GM21423 (cell line): ENCODE results near the gene ATP6V0B.

ENCODE experiments used
- ATAC-seq: cut with Tn5 transposase; IDR thresholded peaks from one replicate; pipeline ENCODE4 v1.9.1; 2021; ENCODE audit warnings: mild to moderate bottlenecking, moderate library complexity; ENCODE audit not compliant: unreplicated experiment

The ATP6V0B gene

DNA sequence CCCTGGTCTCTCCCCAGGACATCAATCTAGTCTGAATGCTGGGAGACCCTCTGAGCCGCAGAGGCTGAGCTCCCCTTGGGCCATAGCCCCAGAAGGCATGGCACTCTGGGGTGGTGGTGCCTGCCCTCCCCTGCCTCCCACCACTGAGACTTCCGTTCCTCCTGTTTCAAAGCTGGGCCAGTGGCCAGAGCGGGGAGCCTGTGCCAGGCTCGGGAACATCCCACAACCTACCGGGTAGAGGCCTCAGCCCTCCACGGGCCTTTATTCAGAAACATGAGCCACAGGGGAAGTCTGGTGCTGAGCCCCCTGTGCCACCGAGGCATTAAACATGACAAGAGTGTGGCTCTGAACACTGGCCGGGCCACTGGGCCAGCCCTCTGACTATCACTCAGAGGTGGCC lies 24.7 kb downstream of the ATP6V0B start:
- no peak for ATAC-seq

DNA sequence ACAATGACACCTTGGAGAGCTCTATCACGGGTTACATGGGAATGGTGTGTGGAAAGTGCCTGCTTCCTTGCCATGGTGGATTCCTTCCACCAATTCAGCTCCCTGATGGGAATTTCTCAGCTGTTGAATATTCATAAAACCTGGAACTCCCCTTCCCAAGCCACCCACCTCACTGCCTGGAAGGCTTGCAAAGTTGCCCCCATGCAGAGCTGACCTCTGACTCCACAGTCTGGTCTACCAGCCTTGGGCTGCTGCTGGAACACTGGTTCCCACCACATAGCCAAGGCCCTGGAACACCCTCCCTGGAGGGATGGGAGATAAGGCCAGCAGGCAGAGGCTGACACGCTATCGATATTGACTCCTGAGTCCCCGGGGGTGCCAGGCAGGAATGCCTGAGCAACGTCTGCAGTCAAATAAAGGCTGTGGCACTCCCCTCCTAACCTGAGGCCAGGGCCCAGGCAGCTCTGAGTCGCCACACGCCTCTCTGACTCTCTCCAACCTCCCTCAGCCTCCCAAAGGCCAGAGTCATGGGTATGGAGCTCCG lies 25.4 kb downstream of the ATP6V0B start:
- no peak for ATAC-seq

DNA sequence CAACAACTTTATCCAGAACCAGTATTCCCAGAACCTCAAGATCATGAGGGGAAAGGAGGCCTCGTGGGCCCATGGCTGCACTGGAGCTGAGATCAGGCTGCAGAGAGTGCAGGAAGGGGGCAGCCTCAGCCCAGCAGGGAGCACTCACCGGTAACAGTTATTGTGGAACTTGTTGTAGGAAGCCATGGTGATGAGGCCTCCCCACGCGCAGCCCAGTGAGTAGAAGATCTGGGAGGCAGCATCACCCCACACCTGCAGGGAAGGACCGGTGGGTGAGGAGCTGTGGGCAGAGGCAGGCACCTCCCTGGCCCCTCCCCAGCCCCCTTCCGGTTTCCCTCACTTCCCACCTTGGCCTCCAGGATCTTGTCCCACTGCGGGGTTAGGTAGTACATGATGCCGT lies 27.4 kb downstream of the ATP6V0B start:
- ATAC-seq, result no peak

DNA sequence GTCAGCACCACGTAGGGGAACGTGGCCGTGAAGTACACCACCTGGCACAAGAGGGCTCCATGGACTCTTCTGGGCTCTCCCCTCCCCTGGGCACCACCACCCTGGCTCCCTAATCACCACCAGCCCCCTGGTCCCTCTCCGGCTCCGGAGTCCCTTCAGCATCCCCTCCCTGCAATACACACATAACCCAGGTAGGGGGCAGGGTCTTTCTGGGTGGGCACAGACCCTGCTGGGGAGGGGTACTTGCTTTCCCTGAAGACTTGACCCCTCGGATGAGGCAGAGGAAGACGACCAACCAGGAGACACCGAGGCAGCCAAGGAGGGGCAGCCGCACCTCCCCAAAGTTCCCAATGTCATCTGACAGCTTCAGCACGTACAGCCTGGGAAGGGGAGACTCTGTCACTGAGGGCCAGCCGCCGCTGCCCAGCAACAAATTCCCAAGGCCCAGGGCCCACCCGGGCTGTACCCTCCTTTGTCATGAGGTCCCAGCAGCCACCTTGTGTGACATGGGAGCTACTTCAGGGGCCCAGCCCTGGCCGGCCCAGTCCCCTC lies 27.9 kb downstream of the ATP6V0B start:
- ATAC-seq, result no peak

DNA sequence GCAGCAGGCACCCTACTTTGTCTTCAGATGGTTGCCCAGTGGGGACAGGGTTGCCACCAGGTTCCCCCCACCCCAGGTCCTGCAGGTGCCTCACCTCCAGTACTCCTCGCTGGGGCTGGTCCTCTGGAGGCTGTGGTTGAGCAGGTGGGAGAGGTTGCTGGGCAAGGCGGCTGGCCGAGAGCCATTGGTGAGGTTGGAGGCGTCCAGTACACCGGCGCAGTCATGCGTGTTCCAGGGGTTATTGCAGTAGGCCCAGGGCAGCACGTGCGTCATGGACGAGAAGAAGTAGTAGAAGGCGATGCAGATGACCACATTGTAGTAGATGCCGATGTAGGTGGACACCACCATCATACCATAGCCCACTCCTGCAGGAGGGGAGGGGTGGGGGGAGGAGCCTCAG lies 33.5 kb downstream of the ATP6V0B start:
- no peak for ATAC-seq

DNA sequence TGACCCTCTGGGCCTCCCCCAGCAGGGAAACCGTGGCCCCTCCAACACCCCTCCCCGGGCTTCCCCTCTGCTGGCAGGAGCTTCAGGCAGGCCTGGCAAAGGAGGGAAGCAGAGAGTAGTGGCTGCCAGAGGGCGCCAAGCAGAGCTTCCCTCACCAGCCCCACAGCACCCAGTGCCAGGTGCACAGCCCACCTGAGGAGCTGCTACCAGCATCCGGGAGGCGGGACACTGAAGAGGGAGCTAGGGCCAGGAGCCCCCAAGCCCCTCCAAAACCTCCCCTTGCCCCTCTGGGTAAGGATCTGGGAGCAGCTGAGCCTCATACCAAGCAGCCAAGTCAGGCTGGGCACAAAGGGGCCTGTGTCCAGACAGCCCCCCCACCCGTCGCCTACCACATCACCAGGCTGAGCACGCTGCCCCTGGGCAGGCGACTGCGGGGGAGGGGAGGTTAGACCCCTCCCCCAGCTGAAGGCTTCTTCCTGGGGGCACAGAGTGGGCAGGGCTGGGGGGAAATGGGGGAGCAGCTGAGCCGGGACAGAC lies 36.2 kb downstream of the ATP6V0B start:
- no peak for ATAC-seq

DNA sequence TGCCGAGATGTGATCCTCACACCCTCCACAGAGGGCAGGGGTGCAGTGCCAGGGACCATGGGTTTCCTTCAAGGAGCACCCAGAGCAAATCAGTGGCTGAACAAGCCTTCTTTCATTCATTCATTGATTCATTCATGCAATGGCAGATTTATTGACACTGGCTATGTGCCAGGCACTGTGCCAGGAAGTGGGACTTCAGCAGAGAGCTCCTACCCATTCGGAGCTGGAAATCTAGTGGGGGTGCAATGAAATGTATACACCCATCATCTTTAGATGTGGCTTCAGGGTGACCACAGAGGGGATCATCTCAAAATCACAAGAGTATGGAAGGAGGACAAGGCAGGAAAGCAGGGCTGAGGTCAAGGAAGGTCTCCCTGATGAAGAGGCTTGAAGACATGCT lies 37.6 kb downstream of the ATP6V0B start:
- no peak for ATAC-seq

DNA sequence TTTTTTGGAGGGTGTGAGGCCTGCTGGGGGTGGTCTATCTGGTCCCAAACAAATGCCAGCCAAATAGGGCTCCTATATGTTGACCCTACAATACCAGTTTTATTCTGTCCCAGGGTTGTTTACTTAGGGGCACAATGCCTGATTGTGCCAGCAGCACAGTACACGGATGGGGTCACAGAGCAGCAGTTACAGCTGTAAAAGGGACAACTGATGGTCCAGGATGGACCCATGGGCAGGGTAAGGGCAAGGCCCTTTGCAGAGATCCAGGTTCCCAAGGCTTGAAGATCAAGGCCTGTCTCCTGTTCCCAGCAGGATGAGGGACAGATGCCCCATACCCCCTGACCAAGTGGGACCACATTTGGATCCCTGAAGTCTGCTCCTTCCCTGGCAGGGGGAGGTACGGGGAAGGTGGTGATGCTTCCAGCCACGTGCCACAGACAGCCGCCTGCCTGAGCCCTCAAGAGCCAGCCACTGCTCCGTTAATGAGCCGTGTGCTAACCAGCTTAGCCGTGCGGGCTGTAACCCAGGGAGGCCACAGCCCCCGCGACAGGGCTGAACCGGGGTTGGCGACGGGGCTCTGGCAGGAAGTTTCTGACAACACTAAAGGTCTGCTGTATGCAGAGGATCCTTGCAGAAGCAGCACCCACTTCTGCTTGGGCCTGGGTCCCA lies 38.3 kb downstream of the ATP6V0B start:
- no peak for ATAC-seq

DNA sequence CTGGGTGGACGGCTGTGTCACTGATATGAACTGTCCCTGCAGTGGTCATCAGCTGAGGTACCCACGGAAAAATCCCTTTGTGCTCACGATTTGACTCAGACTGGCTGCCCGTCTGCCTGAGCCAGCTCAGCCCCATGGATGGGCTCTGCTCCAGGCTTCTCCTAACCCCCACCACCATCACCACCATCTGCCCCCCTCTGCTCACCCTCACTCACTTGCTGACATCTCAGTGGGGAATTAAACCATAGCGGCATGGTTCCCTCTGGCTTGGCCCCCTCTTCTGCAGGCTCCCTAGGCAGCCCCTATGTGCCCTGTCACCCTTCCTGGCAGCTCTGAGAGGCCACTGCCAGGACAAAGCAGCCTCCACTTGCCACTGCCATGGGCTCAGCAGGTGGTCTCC lies 39.2 kb downstream of the ATP6V0B start:
- no peak for ATAC-seq

DNA sequence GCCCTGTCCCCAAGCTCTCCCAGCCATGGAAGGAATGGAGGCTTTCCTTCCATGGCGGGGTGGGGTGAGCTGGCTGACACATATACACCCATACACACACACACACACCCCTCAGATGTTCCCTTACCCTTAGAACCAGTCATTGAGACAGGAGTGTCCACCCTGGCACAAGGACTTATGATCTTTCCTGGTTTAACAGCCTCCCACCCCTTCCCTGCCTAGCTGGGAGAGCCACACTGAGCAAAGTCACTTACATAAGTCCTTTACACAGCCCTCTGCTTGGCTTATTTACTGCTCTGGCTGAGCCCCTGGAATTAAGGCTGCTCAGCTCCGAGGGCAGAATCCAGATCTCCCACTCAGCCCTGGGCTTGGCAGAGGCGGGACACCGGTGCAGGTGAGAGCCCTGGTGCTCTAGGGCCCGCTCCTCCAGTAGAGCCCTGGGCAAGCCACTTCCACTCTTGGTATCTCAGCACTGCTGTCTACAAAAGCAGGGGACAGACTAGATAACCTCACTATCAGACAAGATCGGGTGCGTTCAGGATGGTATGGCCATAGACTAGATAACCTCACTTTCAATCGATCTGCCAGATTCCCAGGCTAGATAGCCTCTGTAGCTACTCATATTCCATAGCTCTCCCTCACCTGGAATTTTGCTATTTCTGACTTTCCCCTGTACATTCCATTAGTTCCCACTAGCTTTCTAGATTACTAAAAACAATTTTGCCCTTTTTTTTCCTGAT lies 39.8 kb downstream of the ATP6V0B start:
- no peak for ATAC-seq

DNA sequence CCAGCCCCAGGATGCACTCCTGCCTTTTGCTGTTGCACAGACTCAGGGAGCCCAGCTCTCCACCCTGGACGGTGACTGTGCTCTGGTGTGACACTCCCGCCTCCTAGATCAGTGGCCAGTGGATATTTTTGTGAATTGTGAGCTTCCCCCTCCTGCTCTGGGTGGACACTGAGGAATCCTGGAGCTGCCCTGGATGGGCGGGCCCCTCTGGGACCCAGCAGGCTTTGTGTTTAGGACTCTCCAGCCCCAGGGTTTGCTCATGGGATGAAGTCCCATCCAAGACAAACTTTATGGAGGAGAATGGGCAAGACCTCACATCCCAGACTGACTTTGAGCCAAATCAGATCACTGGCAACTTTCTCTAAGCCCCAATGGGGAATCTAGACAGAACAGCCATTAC lies 40.4 kb downstream of the ATP6V0B start:
- ATAC-seq, result no peak

DNA sequence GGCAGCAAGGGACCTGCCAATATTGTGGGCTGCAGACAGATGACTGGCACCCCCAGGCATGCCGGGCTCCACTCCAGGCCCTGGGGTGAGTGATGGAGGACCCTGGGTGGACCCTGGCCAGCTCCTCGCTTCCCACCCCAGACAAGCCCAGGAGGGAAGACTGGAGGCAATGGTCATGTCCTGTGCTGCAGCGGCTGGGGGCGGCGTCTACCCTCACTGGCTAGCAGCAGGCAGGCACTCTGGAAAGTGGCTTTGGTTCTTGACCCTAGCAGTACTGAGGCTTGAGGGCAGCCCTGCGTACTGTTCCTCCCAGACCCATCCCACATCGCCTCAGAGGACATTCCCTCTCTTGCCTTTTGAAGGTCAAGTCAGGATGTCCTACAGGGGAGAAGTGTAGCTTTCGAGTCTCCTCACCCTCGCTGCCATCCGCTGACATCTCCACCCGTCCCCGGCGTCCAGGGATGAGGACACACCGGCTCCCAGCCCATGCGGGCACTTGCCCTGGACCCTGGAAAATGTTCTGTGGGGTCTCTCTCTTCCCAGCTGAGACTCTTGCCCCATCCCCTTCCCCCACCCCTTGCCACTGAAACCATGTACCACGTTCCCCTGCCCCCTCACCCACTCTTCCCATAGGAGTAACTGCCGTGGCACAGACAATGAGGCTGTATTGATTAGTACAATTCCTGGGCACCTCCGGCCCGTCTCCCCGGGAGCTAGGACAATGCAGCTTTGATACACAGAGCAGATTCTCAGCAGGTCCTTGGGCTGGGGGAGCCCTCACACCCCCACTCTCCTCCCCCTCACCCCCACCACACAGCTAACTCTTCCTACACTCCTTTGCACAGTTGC lies 41.5 kb downstream of the ATP6V0B start:
- no peak for ATAC-seq

DNA sequence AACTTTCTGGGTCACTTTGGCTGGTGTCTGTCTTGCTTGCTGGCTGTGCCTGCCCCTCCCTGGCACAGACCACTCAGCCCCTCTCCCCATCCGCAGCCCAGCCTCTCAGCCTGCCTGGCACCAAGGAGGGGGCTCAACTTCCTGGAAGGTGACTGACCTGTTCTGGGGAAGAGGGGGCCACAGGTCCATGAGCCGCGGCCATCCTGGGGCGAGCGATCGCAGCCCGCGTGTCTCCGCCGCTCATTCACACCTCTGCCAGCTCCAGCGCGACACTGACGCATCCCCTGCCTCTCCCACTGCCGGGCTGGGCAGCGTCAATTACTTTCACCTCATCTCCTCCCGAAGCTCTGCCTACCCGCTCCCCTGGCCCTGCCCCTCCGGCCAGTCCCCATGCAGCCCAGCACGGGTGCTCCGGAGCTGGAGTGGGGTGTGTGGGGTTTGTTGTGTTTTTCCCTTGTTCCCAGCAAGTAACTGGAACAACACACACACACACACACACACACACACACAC lies 42.2 kb downstream of the ATP6V0B start:
- no peak for ATAC-seq

DNA sequence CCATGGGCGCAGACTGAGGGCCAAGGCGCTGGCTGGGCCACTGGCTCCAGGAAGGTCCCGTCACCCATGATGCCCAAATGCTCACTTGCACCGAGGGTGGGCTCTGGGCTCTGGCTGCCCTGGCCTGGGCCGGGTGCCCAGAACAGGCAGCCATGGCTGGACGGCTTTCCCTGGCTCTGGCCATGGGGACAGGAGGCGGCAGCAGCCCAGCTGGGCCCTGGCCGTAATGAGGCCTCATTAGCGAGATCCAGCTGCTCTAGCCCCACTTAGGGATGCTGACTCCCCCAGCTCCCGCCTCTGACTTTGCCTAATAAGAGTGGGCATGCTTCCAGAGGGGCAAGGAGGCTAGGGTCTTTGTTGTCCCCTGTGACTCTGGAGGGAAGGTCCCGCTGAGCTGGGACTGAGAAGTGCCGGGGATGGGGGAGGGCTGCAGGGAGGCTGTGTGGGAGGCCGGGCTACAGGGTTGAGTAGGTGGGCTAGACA lies 44.7 kb downstream of the ATP6V0B start:
- no peak for ATAC-seq

DNA sequence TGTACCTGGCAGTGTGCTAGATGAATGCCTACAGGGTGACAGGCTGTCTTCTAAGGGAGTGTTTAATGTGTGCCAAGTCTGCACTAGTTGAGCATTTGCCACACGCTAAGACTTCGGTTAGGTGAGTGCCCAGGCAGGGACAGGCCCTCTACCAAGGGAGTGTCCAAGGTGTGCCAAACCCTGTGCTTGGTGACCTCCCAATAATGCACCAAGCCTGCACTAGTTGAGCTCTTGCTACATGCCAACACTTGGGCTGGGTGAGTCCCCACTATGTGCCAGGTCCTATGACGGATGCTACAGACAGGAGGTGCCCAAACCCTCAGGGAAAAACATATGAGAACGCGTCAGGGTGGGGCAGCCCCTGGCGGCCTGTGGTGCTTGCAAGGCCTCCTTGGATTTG lies 45.7 kb downstream of the ATP6V0B start:
- no peak for ATAC-seq

DNA sequence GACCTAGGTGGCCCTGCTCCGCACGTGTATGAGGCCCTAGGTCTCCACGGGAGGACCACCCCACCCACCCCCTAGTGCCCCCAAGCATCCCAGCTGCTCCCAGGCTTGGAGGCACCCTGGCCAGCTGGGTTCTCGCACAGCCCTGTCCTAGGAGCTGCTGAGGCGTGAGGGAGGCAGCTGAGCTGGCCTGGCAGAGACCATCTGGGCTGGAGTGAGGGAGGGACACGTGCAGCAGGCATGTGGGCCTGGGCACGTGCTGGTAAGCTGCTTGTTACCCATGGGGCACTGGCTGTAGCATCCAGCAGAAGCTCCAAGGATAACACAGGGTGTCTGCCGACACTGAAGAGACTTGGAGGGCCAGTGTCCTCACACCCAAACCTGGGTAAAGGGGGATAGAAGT lies 46.4 kb downstream of the ATP6V0B start:
- no peak for ATAC-seq

DNA sequence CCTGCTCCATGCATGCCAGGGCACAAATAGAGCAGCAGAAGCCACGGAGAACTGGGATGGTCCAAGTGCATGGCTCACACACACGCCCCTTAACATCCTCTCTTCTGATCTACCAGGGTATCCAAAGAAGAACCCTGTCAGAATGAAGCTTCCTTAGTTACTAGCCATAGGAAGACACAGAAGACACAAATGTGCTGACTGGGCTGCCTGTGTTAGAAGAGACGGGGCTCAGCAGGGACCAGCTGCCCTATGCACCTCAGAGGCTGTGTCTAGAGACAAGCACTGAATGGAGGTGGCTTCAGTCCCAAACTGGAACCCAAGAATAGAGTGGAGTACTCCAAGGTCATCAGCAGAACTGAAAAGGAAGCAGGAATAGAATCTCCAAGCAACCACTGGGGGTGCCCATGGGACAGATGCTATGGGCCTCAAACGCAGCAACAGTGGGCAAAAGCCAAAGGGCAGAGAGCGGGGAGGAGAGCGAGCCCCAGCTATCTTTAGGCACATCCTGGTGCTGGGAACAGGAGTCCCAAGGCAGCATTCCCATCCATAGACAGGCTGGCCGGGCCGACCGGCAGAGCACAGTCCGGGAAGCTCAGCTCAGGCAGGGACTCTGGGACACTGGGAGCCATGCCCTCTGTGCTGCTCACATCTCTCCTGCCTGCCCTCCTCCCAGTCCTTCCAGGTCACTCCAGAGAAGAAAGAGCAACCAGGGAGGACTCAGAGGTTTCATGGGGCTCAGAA lies 47.0 kb downstream of the ATP6V0B start:
- ATAC-seq, result no peak

DNA sequence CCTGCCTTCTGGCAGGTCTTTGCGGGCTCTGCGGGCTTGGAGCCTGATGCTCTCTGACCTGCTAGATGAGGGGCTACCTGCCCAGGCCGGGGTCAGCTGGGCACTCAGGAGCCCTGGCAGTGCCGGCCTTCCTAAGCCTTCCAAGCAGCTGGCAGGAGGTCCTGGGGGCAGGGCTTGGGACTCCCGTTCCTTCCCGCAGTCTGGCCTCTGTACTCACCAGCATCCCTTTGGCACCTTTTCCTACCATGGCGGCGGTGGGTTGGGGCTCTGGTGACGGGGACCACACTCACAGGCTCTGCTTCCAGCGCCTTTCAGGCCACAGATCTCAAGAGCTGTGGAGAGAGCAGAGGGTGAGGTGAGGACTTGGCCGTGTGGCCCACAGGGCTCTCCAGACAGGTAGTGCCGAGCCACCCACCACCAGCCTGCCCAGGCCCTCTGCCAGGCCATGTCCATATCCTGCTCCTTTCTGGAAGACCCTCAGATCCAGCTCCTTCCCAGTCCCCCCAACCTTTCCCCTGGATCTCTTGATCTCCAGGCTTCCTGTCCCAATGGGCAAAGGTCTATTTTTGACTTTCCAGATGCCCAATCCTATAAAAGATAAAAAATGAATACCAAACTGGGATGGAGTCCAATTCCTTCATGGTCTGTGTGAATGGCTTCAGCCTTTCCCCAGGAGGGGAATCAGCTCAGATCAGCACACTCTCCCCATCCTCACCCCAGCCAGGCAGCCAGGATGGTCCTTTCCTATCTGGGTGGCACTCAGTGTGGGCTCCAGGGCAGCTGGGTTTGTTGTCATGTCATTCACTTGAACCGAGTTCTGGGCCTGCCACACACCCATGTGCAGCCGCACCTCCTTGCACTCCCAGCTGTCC lies 49.5 kb downstream of the ATP6V0B start:
- no peak for ATAC-seq
